SU-DHL-6 (cell line): Measurements from ENCODE around the gene DHX29.

Experiments used
- CTCF ChIP-seq: fragments of 200-600 bp; sonication (generic); IDR thresholded peaks from one replicate; pipeline ENCODE4 v1.5.1; 2017; ENCODE audit warnings: antibody characterized with exemption, mild to moderate bottlenecking, low read length, moderate library complexity; ENCODE audit not compliant: insufficient read depth, poor library complexity, severe bottlenecking
- EZH2phosphoT487 ChIP-seq: fragments of 200-600 bp; sonication (generic), shearing (Covaris generic); conservative IDR thresholded peaks from 2 replicates; pipeline ENCODE4 v1.6.1; 2018; ENCODE audit warnings: mild to moderate bottlenecking, antibody characterized with exemption, low read length, moderate library complexity, mixed read lengths

DNA sequence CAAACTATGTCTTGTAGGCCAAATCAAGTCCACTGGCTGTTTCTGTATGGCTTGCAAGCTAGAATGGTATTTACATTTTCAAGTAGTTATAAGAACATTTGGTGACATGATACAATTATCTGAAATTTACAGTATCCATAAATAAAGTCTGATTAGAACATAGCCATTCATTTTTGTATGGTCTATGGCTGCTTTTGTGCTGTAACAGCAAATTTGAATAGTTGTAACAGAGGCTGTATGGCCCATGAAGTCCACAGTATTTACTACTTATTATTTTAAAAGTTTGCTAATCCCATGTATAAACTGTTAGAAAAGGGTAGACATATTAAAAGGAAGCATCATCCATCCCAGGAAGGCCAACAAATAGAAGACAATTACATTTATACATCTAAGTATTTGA lies 17.7 kb downstream of the DHX29 start:
- TF ChIP-seq CTCF (no peak), EZH2phosphoT487 (no peak)
